NK-92 (cell line): Measurements from ENCODE around the gene NEURL1.
"Not testable (repeated sequence)": the region's sequence is repeated elsewhere in the genome, so short reads cannot be mapped to it uniquely, and the experiment has no call there.

Source experiments
- DNase-seq: peaks from one replicate; lab custom pipeline; 2025; ENCODE audit not compliant: unreplicated experiment; lab: John Stamatoyannopoulos, UW

NEURL1 gene

GRCh38 chr10:103603382-103603781 is 109.9 kb downstream of the NEURL1 start:
- no peak for DNase-seq

DNA sequence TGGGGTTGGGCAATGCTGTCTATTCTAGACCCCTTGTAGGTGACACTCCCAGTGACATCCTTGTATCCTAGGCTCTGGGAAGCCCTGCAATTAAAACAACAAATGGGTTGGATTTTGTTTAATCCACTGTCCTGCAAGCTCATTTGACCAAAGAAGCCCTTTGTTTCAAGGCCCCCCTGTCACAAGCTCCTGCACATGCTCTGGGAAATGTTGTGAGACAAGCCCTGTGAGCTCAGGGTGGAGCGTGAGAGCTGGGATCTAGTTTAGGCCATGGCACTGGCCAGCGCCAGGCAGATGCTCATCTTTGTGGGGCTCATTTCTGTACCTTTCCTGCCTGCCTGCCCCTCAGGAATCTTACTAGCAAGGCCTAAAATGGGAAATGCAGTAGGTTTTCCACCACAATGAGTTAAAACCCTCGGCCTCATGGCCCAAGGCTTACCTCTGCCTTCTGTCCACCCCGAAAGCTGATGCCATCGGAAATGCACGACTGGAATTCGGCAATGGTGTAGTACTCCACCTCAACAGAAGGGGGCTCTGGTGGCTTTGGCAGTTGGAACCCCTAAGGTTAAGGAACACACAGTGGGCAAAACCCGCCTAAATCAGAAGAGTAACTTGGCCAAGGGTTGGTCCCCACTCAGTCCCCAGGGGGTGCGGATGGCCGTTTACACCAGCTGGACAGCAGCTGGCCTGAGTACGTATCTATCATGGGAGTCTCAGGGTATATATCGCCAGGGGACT is 112.0 kb downstream of the NEURL1 start:
- no peak for DNase-seq

DNA sequence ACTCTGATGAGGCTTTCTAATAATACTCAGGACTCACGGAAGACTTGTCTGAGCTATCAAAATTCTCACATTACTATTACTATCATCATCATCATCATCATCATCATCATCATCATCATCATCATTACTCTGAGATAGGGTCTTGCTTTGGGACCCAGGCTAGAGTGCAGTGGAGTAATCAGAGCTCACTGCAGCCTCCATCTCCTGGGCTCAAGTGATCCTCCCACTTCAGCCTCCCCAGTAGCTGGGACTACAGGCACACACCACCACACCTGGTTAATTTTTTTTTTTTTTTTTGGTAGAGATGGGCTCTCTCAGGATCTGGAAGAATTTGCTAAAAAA is 112.6 kb downstream of the NEURL1 start:
- not testable (repeated sequence) for DNase-seq

GRCh38 chr10:103607051-103607450 is 113.5 kb downstream of the NEURL1 start:
- not testable (repeated sequence) for DNase-seq

GRCh38 chr10:103608056-103608455 is 114.6 kb downstream of the NEURL1 start:
- not testable (repeated sequence) for DNase-seq

DNA sequence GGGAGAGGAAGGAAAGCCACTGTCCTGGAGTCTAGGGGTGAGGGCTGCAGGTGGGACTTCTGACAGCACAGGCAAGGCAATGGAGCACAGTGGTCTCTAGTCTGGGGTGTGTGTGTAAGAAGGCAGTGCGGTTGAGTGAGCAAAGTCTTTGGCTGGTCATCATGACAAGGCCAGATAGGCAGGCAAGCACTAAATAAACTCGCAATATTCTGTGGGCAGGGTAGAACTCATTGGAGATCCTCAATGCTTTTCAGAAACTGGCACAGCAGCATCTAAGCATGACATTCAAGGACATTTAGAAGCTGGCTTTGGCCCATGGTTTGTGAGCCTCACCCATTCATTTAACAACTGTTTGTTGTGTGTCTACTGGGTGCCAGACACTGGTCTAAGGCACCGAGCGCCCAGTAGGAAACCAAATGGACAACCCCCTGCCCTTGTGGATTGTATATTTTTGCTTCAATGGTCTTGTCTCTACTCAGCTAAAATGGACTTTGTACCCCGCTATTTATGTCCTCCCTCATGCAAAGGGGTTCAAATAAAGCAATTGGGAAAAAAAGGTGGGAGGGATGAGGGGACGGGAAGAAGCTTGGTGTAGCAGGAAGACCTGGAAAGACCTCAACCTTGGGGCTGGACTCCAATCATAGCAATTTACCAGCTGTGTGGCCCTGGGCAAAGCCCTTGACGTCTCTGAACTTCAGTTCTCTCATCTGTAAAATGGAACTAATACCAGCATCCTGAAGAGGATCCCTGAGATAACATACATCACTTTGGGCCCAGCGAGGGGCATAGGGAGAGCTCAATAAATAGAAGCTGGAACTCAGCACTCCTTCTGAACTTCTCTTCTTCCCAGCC is 116.0 kb downstream of the NEURL1 start:
- no peak for DNase-seq

- no peak for DNase-seq
Observed at GRCh38 chr10:103610083-103610472, 116.6 kb downstream of the NEURL1 start.

GRCh38 chr10:103610921-103611511 is 117.5 kb downstream of the NEURL1 start:
- DNase-seq = no peak

GRCh38 chr10:103612462-103613365 is 119.2 kb downstream of the NEURL1 start:
- DNase-seq = no peak

GRCh38 chr10:103613616-103614015 is 120.1 kb downstream of the NEURL1 start:
- no peak for DNase-seq

DNA sequence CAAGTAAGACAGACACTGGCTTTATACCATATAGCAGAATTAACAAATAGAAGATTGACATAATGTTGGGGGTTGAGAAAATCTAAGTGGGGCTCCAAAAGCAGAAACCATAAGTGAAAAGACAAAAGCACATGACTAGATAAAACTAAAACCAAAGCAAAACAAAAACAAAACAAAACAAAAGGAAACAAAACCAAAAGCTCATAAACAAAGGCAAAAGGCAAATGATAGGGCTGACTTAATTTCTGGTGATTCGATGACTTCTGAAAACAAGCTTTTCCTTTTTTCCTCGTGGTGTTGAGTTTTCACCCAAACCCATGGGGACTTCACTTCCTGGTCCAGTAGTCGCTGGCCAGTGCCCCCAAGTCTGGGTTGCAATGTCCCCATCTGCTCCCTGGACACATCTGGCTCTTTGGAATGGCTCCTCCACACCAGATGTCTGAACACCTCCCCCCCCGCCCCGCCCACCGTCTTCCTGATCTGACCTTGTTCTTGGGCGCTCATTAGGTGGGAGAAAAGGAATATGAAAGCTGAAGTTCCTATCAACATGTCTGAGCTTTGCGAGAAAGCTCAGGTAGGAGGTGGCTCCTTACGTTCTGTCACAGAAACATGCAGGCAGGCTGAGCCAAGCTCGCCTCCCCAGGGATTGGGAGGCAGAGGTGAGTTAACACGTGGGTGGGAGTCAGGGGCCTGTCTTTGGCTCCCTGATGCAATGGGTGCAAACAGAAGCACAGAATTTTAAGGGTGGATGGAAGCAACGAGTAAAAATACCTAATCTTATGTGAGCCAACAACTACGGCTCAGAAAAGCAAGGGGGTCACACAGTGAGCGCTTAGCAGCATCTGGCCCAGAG is 121.0 kb downstream of the NEURL1 start:
- DNase-seq = no peak

DNA sequence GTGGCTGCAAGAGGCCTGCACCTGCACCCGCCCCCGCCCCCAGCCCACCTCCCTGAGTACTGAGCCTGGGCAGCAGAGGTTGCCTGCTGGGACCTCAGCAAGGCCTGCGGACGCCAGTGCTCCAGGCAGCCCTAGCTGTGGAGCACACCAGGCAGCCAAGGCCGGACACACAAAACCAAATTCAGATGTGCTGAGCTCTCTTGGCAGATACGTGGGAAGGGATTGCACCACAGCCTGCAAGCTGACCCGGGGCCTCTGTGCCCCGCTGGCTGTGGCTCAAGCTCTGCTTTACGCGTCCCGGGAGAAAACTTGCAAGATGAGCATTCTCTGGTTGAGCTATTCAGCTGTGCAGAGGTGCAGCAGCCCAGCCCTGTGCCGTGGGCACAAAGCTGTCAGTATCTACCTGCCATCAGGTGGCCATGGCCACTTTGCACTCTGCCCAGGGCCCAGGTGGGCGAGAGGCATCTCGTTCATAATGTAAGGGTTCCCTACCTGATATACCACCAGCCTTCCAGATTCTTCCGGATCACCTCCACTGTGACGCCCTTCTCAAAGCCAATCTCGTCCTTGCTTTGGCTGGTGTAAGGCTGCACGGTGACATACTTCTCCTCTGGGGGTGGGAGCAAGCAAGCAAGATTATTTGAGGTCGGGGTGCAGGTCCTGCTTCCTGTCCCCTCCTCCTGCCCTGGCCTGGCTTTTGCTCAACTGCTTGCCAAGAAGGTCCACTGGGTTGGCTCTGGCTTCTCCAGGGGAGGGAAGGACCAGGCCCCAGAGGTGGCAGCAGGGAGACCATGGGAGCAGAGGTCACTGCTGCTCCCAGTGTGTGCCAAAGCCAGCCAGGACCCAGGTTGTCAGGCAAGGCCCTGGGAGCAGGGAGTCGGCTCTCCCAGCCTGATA is 123.4 kb downstream of the NEURL1 start:
- no peak for DNase-seq

- DNase-seq = no peak
Observed at GRCh38 chr10:103617602-103618385, 124.3 kb downstream of the NEURL1 start.

DNA sequence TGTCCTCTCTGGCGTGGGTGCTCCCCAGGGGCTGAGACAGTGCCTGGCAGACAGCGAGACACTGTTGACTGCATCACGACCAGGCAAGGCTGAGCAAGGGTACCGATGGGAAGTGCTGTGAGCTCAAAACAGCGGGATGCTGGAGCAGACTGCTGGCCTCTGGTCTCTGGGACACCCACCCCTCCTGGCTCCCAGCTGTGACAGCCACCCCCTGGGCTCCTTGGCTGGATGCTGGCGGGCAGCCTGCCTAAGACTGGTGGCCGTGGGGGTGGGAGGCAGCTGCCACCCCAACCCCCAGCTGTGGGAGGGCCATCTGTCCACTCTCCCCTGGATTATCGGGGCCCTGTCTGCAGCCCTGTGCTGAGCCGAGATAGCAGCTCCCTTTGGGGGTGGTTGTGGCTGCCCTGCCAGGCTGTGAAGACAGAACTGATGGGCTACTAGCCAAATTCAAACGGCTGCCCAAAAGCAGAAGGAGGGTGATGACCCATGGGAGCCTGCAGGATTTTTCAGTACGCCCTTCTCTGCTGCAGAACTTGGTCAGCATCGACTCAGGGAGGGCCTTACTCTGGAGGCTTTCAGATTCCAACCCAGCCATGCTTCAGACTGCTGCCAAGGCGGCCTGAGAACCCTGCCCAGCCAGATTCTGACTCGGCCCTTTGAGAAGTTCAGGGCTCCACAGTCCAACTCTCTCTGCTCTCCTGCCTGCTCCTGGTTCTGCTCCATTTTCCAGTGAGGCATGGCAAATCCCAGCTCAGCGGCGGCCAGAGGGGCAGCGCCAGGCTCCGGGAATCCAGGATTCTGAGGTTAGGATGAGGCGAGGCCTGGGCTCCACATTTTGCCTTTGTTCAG is 125.3 kb downstream of the NEURL1 start:
- DNase-seq = no peak

DNA sequence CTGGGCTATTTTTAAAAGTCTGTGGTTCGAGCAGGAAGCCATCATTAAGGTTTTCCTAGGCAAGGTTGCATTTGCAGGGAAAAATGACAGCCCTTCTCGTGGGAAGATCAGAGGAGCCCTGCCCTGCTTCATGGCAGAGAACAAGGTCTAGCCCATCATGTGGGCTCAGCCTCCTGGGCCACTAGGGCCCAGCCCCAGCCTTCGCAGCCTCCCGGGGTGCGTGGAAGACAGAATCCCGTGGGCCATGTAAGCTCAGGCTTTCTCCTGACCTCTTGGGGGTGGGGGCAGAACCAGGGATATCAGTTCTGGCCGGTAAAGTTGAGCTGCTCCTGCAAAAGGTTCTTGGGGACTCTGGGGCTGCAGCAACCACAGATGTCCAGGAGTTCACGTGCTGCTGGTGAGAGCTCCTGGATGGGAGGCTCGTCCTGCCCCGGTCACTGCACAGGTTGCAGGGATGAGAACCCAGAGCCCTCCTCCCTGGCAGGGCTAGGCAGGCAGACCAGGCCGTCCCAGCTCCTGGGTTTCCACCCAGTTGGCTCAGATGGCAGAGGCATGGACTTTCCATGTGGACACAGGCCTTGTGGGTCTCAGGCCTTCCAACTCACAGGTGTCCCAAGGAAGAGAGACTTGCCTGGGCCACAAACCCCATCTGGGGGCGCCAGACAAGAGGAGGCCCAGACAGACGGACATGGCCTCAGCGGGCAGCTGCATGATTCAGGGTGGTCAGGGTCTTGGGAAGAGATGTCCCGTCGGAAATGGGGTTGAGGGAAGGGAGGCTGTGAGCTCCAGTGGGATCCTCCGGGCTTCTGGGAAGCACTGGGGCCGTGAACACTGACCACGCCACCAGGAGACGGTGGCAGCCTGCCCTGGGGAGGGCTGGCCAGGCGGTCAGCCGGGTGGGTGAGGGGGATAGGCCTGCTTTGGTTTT is 126.2 kb downstream of the NEURL1 start:
- DNase-seq = no peak

GRCh38 chr10:103620352-103620740 is 126.8 kb downstream of the NEURL1 start:
- no peak for DNase-seq
